ENCODE results near the gene PAQR8. TPM values are rescaled to one million over a fixed set of nuclear protein-coding genes. Genes with fewer than 3 reads are reported as not detected.
A peak's percentile ranks its signal among the peaks of the same experiment; 100 is the strongest.

Gene PAQR8
- total and polyA plus RNA-seq, 2 of the 13 experiments (the other 11 are each of a cell fraction or from before 2014, with no cell fraction given), result 37.7 to 50.7 TPM

DNA sequence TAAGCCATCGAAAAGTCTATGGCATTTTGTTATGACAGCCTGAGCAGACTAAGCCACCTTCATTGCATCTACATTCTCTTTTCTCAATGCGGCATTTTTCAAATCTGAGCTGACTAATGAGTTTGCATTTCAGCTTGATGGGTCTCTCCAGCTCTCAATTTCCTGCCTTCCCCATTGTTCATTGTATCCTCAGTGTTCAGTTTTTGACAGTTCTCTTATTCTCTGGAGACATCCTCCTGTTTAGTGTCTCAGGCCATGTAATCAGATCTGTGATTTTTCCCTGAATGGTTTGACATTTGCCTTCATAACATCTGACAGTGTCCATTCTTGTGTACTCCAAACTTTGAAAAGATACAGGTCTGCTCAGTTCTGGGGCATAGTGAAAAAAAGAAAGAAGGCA, 49.5 kb upstream of the PAQR8 start:
- ChIA-PET POLR2A (interaction anchor here (1.1 to 1.6 kb wide), 2 partner anchors 10 to 13 kb away, joined by 3 to 11 read pairs; no protein-coding TSS in a partner anchor), CTCF (ENCODE audit: low intra/inter-chr PET ratio, low total read pairs) (no interaction called here)
- Histone ChIP-seq H3K4me2 (ENCODE audit: low read depth, low read length) (no peak overlapping the region), H3K27ac (ENCODE audit: extremely low read length, insufficient read depth, low read length) (no peak overlapping the region), H2AFZ (ENCODE audit: low read length) (no peak overlapping the region), H3K9me3 (ENCODE audit: low read length) (no peaks in the 10 kb centered on the region), H3K9ac (ENCODE audit: insufficient read depth, low read depth, low read length) (no peak overlapping the region), H3K79me2 (ENCODE audit: insufficient read depth, low read length) (no peaks in the 10 kb centered on the region), H3K36me3 (replicated peaks in 1 of 2; ENCODE audit: control insufficient read depth in 1 of 2, insufficient read depth in 2 of 2, low read length in 2 of 2) (no peaks in the 10 kb centered on the region), H3K4me1 (ENCODE audit: insufficient read depth, low read length) (peaks cover 29% of the 10 kb centered on the region), H3K27me3 (ENCODE audit: control insufficient read depth in 1 of 2, insufficient read depth in 2 of 2, low read length in 2 of 2) (no peaks in the 10 kb centered on the region), H4K20me1 (ENCODE audit: insufficient read depth, low read length) (no peaks in the 10 kb centered on the region), H3K4me3 (replicated peaks in 1 of 3; ENCODE audit: insufficient read depth in 1 of 3, low read depth in 2 of 3, low read length in 3 of 3) (no peak overlapping the region)
- BruUV-seq (replicated peaks), result no TSS peak
- TF ChIP-seq GFI1 (CRISPR knock-in tag; IDR thresholded peaks at IDR 0.05; ENCODE audit: borderline replicate concordance) (0 out of 2 replicates have a peak, but pooled peaks have one; percentile 25), ZNF546 (CRISPR knock-in tag; conservative IDR thresholded peaks at IDR 0.05) (no peak)
- FAIRE-seq (no peak), ATAC-seq (no peak; the same call in 2 of the 3 replicates), DNase-seq (ENCODE audit: low spot score) (peak; percentile 58)
- in situ Hi-C loops (cut with HindIII; ENCODE audit: extremely low pct_ligation_motif_present, low pct_unique_long_range_greater_than_20kb), result no loop called here
- intact Hi-C loops (cut with micrococcal nuclease; ENCODE audit: unreplicated experiment), result no loop called here
- 85% methylated on average over 2 of the region's 2 CpGs for WGBS (ENCODE audit: low lambda C conversion rate)

- H4K20me1 ChIP-seq (ENCODE audit: insufficient read depth, low read length), result no peaks in the 10 kb centered on the region
- DNase-seq (ENCODE audit: low spot score) (no peak), FAIRE-seq (no peak), ATAC-seq (no peak)
- H3K27ac ChIP-seq (ENCODE audit: extremely low read length, insufficient read depth, low read length), result no peak overlapping the region
- H3K36me3 ChIP-seq (replicated peaks in 1 of 2; ENCODE audit: control insufficient read depth in 1 of 2, insufficient read depth in 2 of 2, low read length in 2 of 2), result no peaks in the 10 kb centered on the region
- no TSS peak for BruUV-seq (replicated peaks)
- H3K27me3 ChIP-seq (ENCODE audit: control insufficient read depth in 1 of 2, insufficient read depth in 2 of 2, low read length in 2 of 2), result no peaks in the 10 kb centered on the region
- H3K4me3 ChIP-seq (replicated peaks in 1 of 3; ENCODE audit: insufficient read depth in 1 of 3, low read depth in 2 of 3, low read length in 3 of 3), result no peak overlapping the region
- H3K4me2 ChIP-seq (ENCODE audit: low read depth, low read length), result no peak overlapping the region
- ChIA-PET CTCF (ENCODE audit: low intra/inter-chr PET ratio, low total read pairs) (no interaction called here), POLR2A (no interaction called here)
- in situ Hi-C loops (cut with HindIII; ENCODE audit: extremely low pct_ligation_motif_present, low pct_unique_long_range_greater_than_20kb), result no loop called here
- no peak overlapping the region for H3K9ac ChIP-seq (ENCODE audit: insufficient read depth, low read depth, low read length)
- no peaks in the 10 kb centered on the region for H3K79me2 ChIP-seq (ENCODE audit: insufficient read depth, low read length)
- H3K9me3 ChIP-seq (ENCODE audit: low read length), result no peaks in the 10 kb centered on the region
- TF ChIP-seq FOXO4 (CRISPR knock-in tag; conservative IDR thresholded peaks at IDR 0.05), result 0 out of 2 replicates have a peak, but pooled peaks have one; percentile 78
- TF ChIP-seq TFDP1 (CRISPR knock-in tag; IDR thresholded peaks at IDR 0.05; ENCODE audit: borderline replicate concordance), result no peak
- no peak for TF ChIP-seq MNT (IDR thresholded peaks at IDR 0.05)
- TF ChIP-seq NBN (conservative IDR thresholded peaks at IDR 0.05), result no peak
- 0 out of 4 replicates have a peak, but pooled peaks of 1 of the 2 experiments have one; percentile 7 for TF ChIP-seq MAFK (conservative IDR thresholded peaks at IDR 0.05 in 1 of 2, IDR thresholded peaks at IDR 0.05 in 1 of 2; ENCODE audit: low read length in 2 of 2)
- intact Hi-C loops (cut with micrococcal nuclease; ENCODE audit: unreplicated experiment), result no loop called here
- 95% methylated on average over 2 of the region's 2 CpGs for WGBS (ENCODE audit: low lambda C conversion rate)
- no peak overlapping the region for H2AFZ ChIP-seq (ENCODE audit: low read length)
- H3K4me1 ChIP-seq (ENCODE audit: insufficient read depth, low read length), result peaks cover 42% of the 10 kb centered on the region
These were observed 47.2 kb upstream of the PAQR8 start for GRCh38 chr6:52314752-52315151.
